CD8-positive, alpha-beta memory T cell (primary cell): ENCODE data around the gene HMGCR. TPM values are rescaled to one million over a fixed set of nuclear protein-coding genes. Genes with fewer than 3 reads are reported as not detected.

Source experiments
- CTCF ChIA-PET: fragments of 350-600 bp; sonication (Branson Sonifier 250); formaldehyde crosslinking; loops from one replicate; lab custom pipeline; 2021; ENCODE audit warnings: antibody characterized with exemption; lab: Charles Lee
- POLR2A ChIA-PET: fragments of 350-600 bp; sonication (Branson Sonifier 250); formaldehyde crosslinking; loops from one replicate; lab custom pipeline; 2021; ENCODE audit warnings: antibody characterized with exemption; lab: Charles Lee
- DNase-seq, 5 donors: peaks; one replicate each; pipeline versions ENCODE4 v3.0.0 to v3.0.0-alpha.2; 2020 to 2022; ENCODE audit warnings: mixed read lengths in 1 of 5
- H3K27ac ChIP-seq: one replicate; pipeline ENCODE4 v1.7.0; 2013; ENCODE audit warnings: low read depth, mild to moderate bottlenecking, low read length, moderate library complexity
- H3K27me3 ChIP-seq: 2 replicates; pipeline ENCODE4 v1.7.0; 2013; ENCODE audit warnings: low read length, mild to moderate bottlenecking; ENCODE audit not compliant: insufficient read depth, poor library complexity, severe bottlenecking
- H3K36me3 ChIP-seq: 2 replicates; pipeline ENCODE4 v1.7.0; 2013; ENCODE audit warnings: mild to moderate bottlenecking, low read length, moderate library complexity; ENCODE audit not compliant: insufficient read depth
- H3K4me1 ChIP-seq: 2 replicates; pipeline ENCODE4 v1.7.0; 2013; ENCODE audit warnings: mild to moderate bottlenecking, low read length, moderate library complexity; ENCODE audit not compliant: insufficient read depth
- H3K4me3 ChIP-seq: 2 replicates; pipeline ENCODE4 v1.7.0; 2013; ENCODE audit warnings: mild to moderate bottlenecking, low read length
- H3K9me3 ChIP-seq: 2 replicates; pipeline ENCODE4 v1.7.0; 2013; ENCODE audit warnings: mild to moderate bottlenecking, low read length
- H3K27ac Mint-ChIP-seq, 8 donors: one replicate each; pipeline ENCODE4 v1.8.0; 2020 to 2021; ENCODE audit warnings: mixed read lengths in 8 of 8, mild to moderate bottlenecking in 6 of 8, inconsistent platforms in 3 of 8, moderate library complexity in 3 of 8
- H3K27me3 Mint-ChIP-seq, 2 donors: one replicate each; pipeline ENCODE4 v1.8.0; 2020 to 2021; ENCODE audit warnings: mixed read lengths in 2 of 2, mild to moderate bottlenecking in 1 of 2, moderate library complexity in 1 of 2
- H3K36me3 Mint-ChIP-seq, 3 donors: one replicate each; pipeline ENCODE4 v1.8.0; 2020 to 2021; ENCODE audit warnings: mixed read lengths in 3 of 3, inconsistent platforms in 1 of 3, mild to moderate bottlenecking in 1 of 3
- H3K4me1 Mint-ChIP-seq, 3 donors: one replicate each; pipeline ENCODE4 v1.8.0; 2020 to 2021; ENCODE audit warnings: mixed read lengths in 3 of 3, inconsistent platforms in 1 of 3, mild to moderate bottlenecking in 1 of 3
- H3K4me3 Mint-ChIP-seq, 7 donors: one replicate each; pipeline ENCODE4 v1.8.0; 2020 to 2021; ENCODE audit warnings: mixed read lengths in 7 of 7, mild to moderate bottlenecking in 6 of 7, moderate library complexity in 4 of 7, inconsistent platforms in 2 of 7
- H3K9me3 Mint-ChIP-seq, 5 donors: one replicate each; pipeline ENCODE4 v1.8.0; 2020 to 2022; ENCODE audit warnings: mixed read lengths in 5 of 5, mild to moderate bottlenecking in 3 of 5, moderate library complexity in 2 of 5, inconsistent platforms in 1 of 5
- polyA plus RNA-seq: library from polyadenylated mRNA; unstranded; fragments of 300-500 nt; fragmentation: Illumina TruSeq; gene quantifications from one replicate; pipeline ENCODE4 v1.2.3, GENCODE V29; 2021
- total RNA-seq, 2 experiments: library from RNA; stranded (reverse); gene quantifications; one replicate each; pipeline ENCODE4 v1.2.3, GENCODE V29; 2021

HMGCR gene
- total and polyA plus RNA-seq, 3 experiments from 2014 or later, result 10.9 to 47.7 (median 45.9) TPM

- no peak overlapping the region for H3K27ac Mint-ChIP-seq
- no peak overlapping the region for H3K4me3 Mint-ChIP-seq
- no peaks in the 10 kb centered on the region for H3K9me3 ChIP-seq
- no peaks in the 10 kb centered on the region for H3K4me1 Mint-ChIP-seq
- H3K27me3 Mint-ChIP-seq, result no peaks in the 10 kb centered on the region
- H3K4me3 ChIP-seq, result no peak overlapping the region
- POLR2A ChIA-PET, result interaction anchor here (0.7 kb wide), 1 partner anchor 37 kb away, joined by 3 read pairs; the partner anchor contains the start of gene HMGCR
- no peaks in the 10 kb centered on the region for H3K27me3 ChIP-seq
- H3K36me3 ChIP-seq, result peaks cover 8% of the 10 kb centered on the region
- H3K36me3 Mint-ChIP-seq, result peaks cover 0 to 52% (median 11%) of the 10 kb centered on the region in 3 donors
- no peaks in the 10 kb centered on the region for H3K4me1 ChIP-seq
- DNase-seq, result no peak
- H3K27ac ChIP-seq, result no peak overlapping the region
- no peaks in the 10 kb centered on the region for H3K9me3 Mint-ChIP-seq
- CTCF ChIA-PET, result interaction anchor here (0.7 kb wide), 1 partner anchor 1097 kb away, joined by 4 read pairs; no protein-coding TSS in a partner anchor
These were observed 36.8 kb downstream of the HMGCR start for GRCh38 chr5:75373862-75374261.

- DNase-seq, result no peak
- Histone ChIP-seq H3K36me3 (peaks cover 8% of the 10 kb centered on the region), H3K27ac (no peak overlapping the region), H3K4me3 (no peak overlapping the region), H3K9me3 (no peaks in the 10 kb centered on the region), H3K27me3 (no peaks in the 10 kb centered on the region), H3K4me1 (no peaks in the 10 kb centered on the region)
- CTCF ChIA-PET, result interaction anchor here (0.7 to 0.9 kb wide), 2 partner anchors 16 to 1096 kb away, joined by 3 to 4 read pairs; no protein-coding TSS in a partner anchor
- H3K4me3 Mint-ChIP-seq, result no peak overlapping the region
- no peaks in the 10 kb centered on the region for H3K27me3 Mint-ChIP-seq
- H3K36me3 Mint-ChIP-seq, result peaks cover 0 to 57% (median 11%) of the 10 kb centered on the region in 3 donors
- H3K4me1 Mint-ChIP-seq, result no peaks in the 10 kb centered on the region
- POLR2A ChIA-PET, result interaction anchor here (0.7 kb wide), 1 partner anchor 38 kb away, joined by 3 read pairs; the partner anchor contains the start of gene HMGCR
- H3K9me3 Mint-ChIP-seq, result no peaks in the 10 kb centered on the region
- peak overlapping the region in 2 of 8 donors; percentile 29 to 72 for H3K27ac Mint-ChIP-seq
These were observed 37.4 kb downstream of the HMGCR start for GRCh38 chr5:75374394-75374814.

- H3K27me3 Mint-ChIP-seq, result no peaks in the 10 kb centered on the region
- H3K4me3 Mint-ChIP-seq, result no peak overlapping the region
- Histone ChIP-seq H3K36me3 (peaks cover 8% of the 10 kb centered on the region), H3K9me3 (no peaks in the 10 kb centered on the region), H3K4me3 (no peak overlapping the region), H3K27ac (no peak overlapping the region), H3K27me3 (no peaks in the 10 kb centered on the region), H3K4me1 (no peaks in the 10 kb centered on the region)
- H3K27ac Mint-ChIP-seq, result no peak overlapping the region
- ChIA-PET CTCF (no interaction called here), POLR2A (no interaction called here)
- H3K9me3 Mint-ChIP-seq, result no peaks in the 10 kb centered on the region
- no peaks in the 10 kb centered on the region for H3K4me1 Mint-ChIP-seq
- no peak for DNase-seq
- H3K36me3 Mint-ChIP-seq, result peaks cover 0 to 65% (median 14%) of the 10 kb centered on the region in 3 donors
These were observed 38.4 kb downstream of the HMGCR start for GRCh38 chr5:75375414-75375813.

- Mint-ChIP-seq H3K36me3 (peaks cover 0 to 75% (median 21%) of the 10 kb centered on the region in 3 donors), H3K9me3 (no peaks in the 10 kb centered on the region), H3K27ac (no peak overlapping the region), H3K4me1 (no peaks in the 10 kb centered on the region), H3K27me3 (no peaks in the 10 kb centered on the region), H3K4me3 (no peak overlapping the region)
- no peak overlapping the region for H3K4me3 ChIP-seq
- POLR2A ChIA-PET, result no interaction called here
- CTCF ChIA-PET, result no interaction called here
- no peak overlapping the region for H3K27ac ChIP-seq
- no peaks in the 10 kb centered on the region for H3K4me1 ChIP-seq
- H3K27me3 ChIP-seq, result no peaks in the 10 kb centered on the region
- H3K36me3 ChIP-seq, result peaks cover 21% of the 10 kb centered on the region
- H3K9me3 ChIP-seq, result no peaks in the 10 kb centered on the region
- no peak for DNase-seq
These were observed 43.1 kb downstream of the HMGCR start for GRCh38 chr5:75380099-75380498.

- Mint-ChIP-seq H3K4me3 (no peak overlapping the region), H3K4me1 (no peaks in the 10 kb centered on the region), H3K27me3 (no peaks in the 10 kb centered on the region), H3K27ac (peak overlapping the region in 1 of 8 donors; percentile 9), H3K9me3 (no peaks in the 10 kb centered on the region), H3K36me3 (peaks cover 0 to 77% (median 21%) of the 10 kb centered on the region in 3 donors)
- DNase-seq, result no peak
- Histone ChIP-seq H3K27me3 (no peaks in the 10 kb centered on the region), H3K27ac (no peak overlapping the region), H3K4me1 (no peaks in the 10 kb centered on the region), H3K9me3 (no peaks in the 10 kb centered on the region), H3K4me3 (no peak overlapping the region), H3K36me3 (peaks cover 18% of the 10 kb centered on the region)
- ChIA-PET POLR2A (no interaction called here), CTCF (no interaction called here)
These were observed 44.4 kb downstream of the HMGCR start for GRCh38 chr5:75381456-75381855.

- DNase-seq, result no peak
- H3K27me3 Mint-ChIP-seq, result no peaks in the 10 kb centered on the region
- H3K9me3 ChIP-seq, result no peaks in the 10 kb centered on the region
- no peaks in the 10 kb centered on the region for H3K9me3 Mint-ChIP-seq
- no peak overlapping the region for H3K4me3 Mint-ChIP-seq
- H3K4me1 ChIP-seq, result no peaks in the 10 kb centered on the region
- no peaks in the 10 kb centered on the region for H3K4me1 Mint-ChIP-seq
- no peak overlapping the region for H3K4me3 ChIP-seq
- ChIA-PET POLR2A (no interaction called here), CTCF (no interaction called here)
- H3K36me3 Mint-ChIP-seq, result peaks cover 0 to 81% (median 29%) of the 10 kb centered on the region in 3 donors
- peak overlapping the region in 3 of 8 donors; percentile 7 to 66 (median 57) for H3K27ac Mint-ChIP-seq
- H3K27ac ChIP-seq, result no peak overlapping the region
- no peaks in the 10 kb centered on the region for H3K27me3 ChIP-seq
- H3K36me3 ChIP-seq, result peaks cover 18% of the 10 kb centered on the region
These were observed 47.2 kb downstream of the HMGCR start for GRCh38 chr5:75384218-75384617.

- Histone ChIP-seq H3K4me3 (no peak overlapping the region), H3K27me3 (no peaks in the 10 kb centered on the region), H3K4me1 (no peaks in the 10 kb centered on the region), H3K27ac (no peak overlapping the region), H3K36me3 (peaks cover 2% of the 10 kb centered on the region), H3K9me3 (no peaks in the 10 kb centered on the region)
- Mint-ChIP-seq H3K27ac (no peak overlapping the region), H3K9me3 (no peaks in the 10 kb centered on the region), H3K36me3 (peaks cover 0 to 72% (median 24%) of the 10 kb centered on the region in 3 donors), H3K4me1 (no peaks in the 10 kb centered on the region), H3K27me3 (no peaks in the 10 kb centered on the region), H3K4me3 (no peak overlapping the region)
- ChIA-PET POLR2A (no interaction called here), CTCF (no interaction called here)
- DNase-seq, result no peak
These were observed 50.8 kb downstream of the HMGCR start for GRCh38 chr5:75387806-75388205.

- Mint-ChIP-seq H3K4me1 (no peaks in the 10 kb centered on the region), H3K27ac (peak overlapping the region in 1 of 8 donors; percentile 10), H3K27me3 (no peaks in the 10 kb centered on the region), H3K9me3 (no peaks in the 10 kb centered on the region), H3K4me3 (no peak overlapping the region), H3K36me3 (peaks cover 0 to 68% (median 19%) of the 10 kb centered on the region in 3 donors)
- POLR2A ChIA-PET, result no interaction called here
- no peaks in the 10 kb centered on the region for H3K36me3 ChIP-seq
- H3K9me3 ChIP-seq, result no peaks in the 10 kb centered on the region
- no peaks in the 10 kb centered on the region for H3K4me1 ChIP-seq
- no peak overlapping the region for H3K27ac ChIP-seq
- no peaks in the 10 kb centered on the region for H3K27me3 ChIP-seq
- no peak overlapping the region for H3K4me3 ChIP-seq
- CTCF ChIA-PET, result no interaction called here
- no peak for DNase-seq
These were observed 52.4 kb downstream of the HMGCR start for GRCh38 chr5:75389430-75389829.
